ENCODE measurements around the gene HDLBP.

- no peak for TF ChIP-seq CTCF (IDR thresholded peaks at IDR 0.05)
- TF ChIP-seq POLR2A (IDR thresholded peaks at IDR 0.05): no peak
These were observed 73.8 kb downstream of the HDLBP start for GRCh38 chr2:241241669-241242068.

All from upper lobe of left lung (tissue), 4 donors.